Panc1 (cell line): Measurements from ENCODE around the gene BAIAP2. TPM values are rescaled to one million over a fixed set of nuclear protein-coding genes. Genes with fewer than 3 reads are reported as not detected.

Source experiments
- ATAC-seq: fragments of 200-7000 bp; cut with Tn5 transposase; 2 replicates; pipeline ENCODE4 v1.9.1; 2020; ENCODE audit warnings: mild to moderate bottlenecking, moderate library complexity
- BruUV-seq: library from RNA; stranded (reverse); fragments of 400-500 nt; replicated peaks from 2 replicates; lab custom pipeline; 2021; lab: Mats Ljungman, UMichigan
- CTCF ChIA-PET: fragments of 300-600 bp; sonication (Branson Sonifier 250); formaldehyde crosslinking; loops from one replicate; lab custom pipeline; 2022; ENCODE audit warnings: antibody characterized with exemption; lab: Charles Lee
- POLR2A ChIA-PET: fragments of 300-600 bp; sonication (Branson Sonifier 250); formaldehyde crosslinking; loops from one replicate; lab custom pipeline; 2022; ENCODE audit warnings: antibody characterized with exemption; lab: Charles Lee
- DNase-seq: peaks from one replicate; pipeline ENCODE4 v3.0.0-alpha.2; 2010; ENCODE audit warnings: low read depth, low spot score
- H3K27ac ChIP-seq: 2 replicates; pipeline ENCODE4 v1.5.1; 2011; ENCODE audit warnings: mild to moderate bottlenecking, low read length, inconsistent platforms
- H3K27me3 ChIP-seq: fragments of 200-500 bp; sonication (Bioruptor generic); 2 replicates; pipeline ENCODE4 v1.6.0; 2014; ENCODE audit warnings: low read length, inconsistent platforms; ENCODE audit not compliant: control insufficient read depth, insufficient read depth
- H3K36me3 ChIP-seq: fragments of 200-500 bp; sonication (Bioruptor generic); 2 replicates; pipeline ENCODE4 v1.5.1; 2014; ENCODE audit warnings: inconsistent platforms, mild to moderate bottlenecking, low read length, moderate library complexity; ENCODE audit not compliant: control insufficient read depth, insufficient read depth
- H3K4me1 ChIP-seq: 2 replicates; pipeline ENCODE4 v1.5.1; 2011; ENCODE audit warnings: inconsistent platforms, mild to moderate bottlenecking, low read length, moderate library complexity; ENCODE audit not compliant: control insufficient read depth, insufficient read depth
- H3K4me3 ChIP-seq, 2 experiments: 2 replicates each; pipeline ENCODE4 v1.5.1; 2011 to 2012; ENCODE audit warnings: low read depth in 2 of 2, low read length in 2 of 2, mild to moderate bottlenecking in 2 of 2, inconsistent platforms in 1 of 2, moderate library complexity in 1 of 2
- H3K9me3 ChIP-seq: fragments of 200-500 bp; sonication (Bioruptor generic); 2 replicates; pipeline ENCODE4 v1.5.1; 2014; ENCODE audit warnings: low read depth, mild to moderate bottlenecking, inconsistent platforms, low read length, moderate library complexity; ENCODE audit not compliant: control insufficient read depth, insufficient read depth
- CTCF ChIP-seq: fragments of 450-650 bp; IDR thresholded peaks from 2 replicates; pipeline ENCODE4 v1.5.1; 2017; ENCODE audit warnings: mild to moderate bottlenecking
- POLR2AphosphoS5 ChIP-seq: IDR thresholded peaks from 2 replicates; pipeline ENCODE4 v1.6.1; 2012; ENCODE audit warnings: mild to moderate bottlenecking, low read depth, low read length, moderate library complexity
- REST ChIP-seq, 2 experiments: IDR thresholded peaks; 2 replicates each; pipeline ENCODE4 v1.6.1; 2011 to 2012; ENCODE audit warnings: low read depth in 2 of 2, control low read depth in 1 of 2, low read length in 1 of 2, mild to moderate bottlenecking in 1 of 2, moderate library complexity in 1 of 2; ENCODE audit not compliant: insufficient read depth in 1 of 2
- SIN3A ChIP-seq: IDR thresholded peaks from 2 replicates; pipeline ENCODE4 v1.6.1; 2012; ENCODE audit warnings: low read depth, mild to moderate bottlenecking, low read length, moderate library complexity, borderline replicate concordance; ENCODE audit not compliant: insufficient read depth
- TCF7L2 ChIP-seq: IDR thresholded peaks from 2 replicates; pipeline ENCODE4 v1.6.1; 2011; ENCODE audit warnings: mild to moderate bottlenecking, low read depth, low read length, inconsistent platforms
- in situ Hi-C: cut with HindIII; loops from 2 replicates; pipeline ENCODE4 v1.10.0; 2016; ENCODE audit warnings: low sequenced_read_pairs, low pct_unique_long_range_greater_than_20kb
- intact Hi-C: fragments of 100-400 bp; cut with micrococcal nuclease; formaldehyde crosslinking; loops from one replicate; pipeline ENCODE4 v1.10.0; 2022; ENCODE audit not compliant: unreplicated experiment
- total RNA-seq: library from RNA; stranded (reverse); gene quantifications from one replicate; pipeline ENCODE4 v1.2.1, GENCODE V29; 2021; ENCODE audit not compliant: unreplicated experiment

BAIAP2 gene
- total RNA-seq, 1 experiment from 2014 or later, result 125 TPM

DNA sequence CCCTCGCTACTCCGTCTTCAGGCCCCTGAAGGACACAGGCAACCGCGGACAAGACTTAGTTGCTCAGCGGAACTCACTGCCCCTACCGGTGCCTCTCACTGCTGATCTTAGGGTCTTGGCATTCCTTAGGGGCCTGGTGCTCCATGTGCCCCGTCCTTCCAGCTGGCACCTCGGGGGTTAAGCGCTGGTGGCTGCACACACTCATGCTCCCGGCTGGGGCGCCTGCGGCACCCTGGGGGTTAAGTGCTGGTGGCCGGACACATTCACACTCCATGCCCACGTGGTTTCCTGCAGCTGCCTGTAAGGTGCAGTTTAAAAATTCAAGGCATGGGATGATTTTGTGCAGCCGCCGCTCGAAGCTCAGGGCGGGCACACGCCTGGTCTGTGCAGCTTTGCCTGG, 45.1 kb downstream of the BAIAP2 start:
- intact Hi-C loops, result no loop called here
- ATAC-seq (0 out of 2 replicates have a peak, but pooled peaks have one; percentile 19), DNase-seq (no peak)
- Histone ChIP-seq H3K9me3 (no peaks in the 10 kb centered on the region), H3K4me1 (0 out of 2 replicates have a peak, but pooled peaks cover 3% of the 10 kb centered on the region), H3K27ac (no peak overlapping the region), H3K27me3 (no peaks in the 10 kb centered on the region), H3K36me3 (no peaks in the 10 kb centered on the region), H3K4me3 (no peak overlapping the region)
- TF ChIP-seq SIN3A (no peak), TCF7L2 (no peak), CTCF (no peak), POLR2AphosphoS5 (no peak), REST (IDR thresholded peaks at IDR 0.05; ENCODE audit: insufficient read depth in 1 of 2, low read depth in 2 of 2, low read length in 1 of 2) (no peak)
- CTCF ChIA-PET, result no interaction called here
- in situ Hi-C loops, result no loop called here
- POLR2A ChIA-PET, result interaction anchor here (0.6 kb wide), 1 partner anchor 36 kb away, joined by 8 read pairs; no protein-coding TSS in a partner anchor
- no TSS peak for BruUV-seq

GRCh38 chr17:81081222-81082176, 46.5 kb downstream of the BAIAP2 start:
- Histone ChIP-seq H3K4me1 (0 out of 2 replicates have a peak, but pooled peaks cover 3% of the 10 kb centered on the region), H3K27me3 (no peaks in the 10 kb centered on the region), H3K27ac (no peak overlapping the region), H3K9me3 (no peaks in the 10 kb centered on the region), H3K4me3 (no peak overlapping the region), H3K36me3 (peaks cover 5% of the 10 kb centered on the region; the same call in 1 of the 2 replicates)
- in situ Hi-C loops, result no loop called here
- ATAC-seq, result no peak
- intact Hi-C loops, result no loop called here
- POLR2A ChIA-PET, result no interaction called here
- TF ChIP-seq SIN3A, result no peak
- no peak for DNase-seq
- no TSS peak for BruUV-seq
- CTCF ChIA-PET, result no interaction called here
